Esophagus squamous epithelium (tissue), 5 donors: ENCODE data around the gene NR0B2. TPM values are rescaled to one million over a fixed set of nuclear protein-coding genes. Genes with fewer than 3 reads are reported as not detected.
A peak's percentile ranks its signal among the peaks of the same experiment; 100 is the strongest.
"Not testable (repeated sequence)": the region's sequence is repeated elsewhere in the genome, so short reads cannot be mapped to it uniquely, and the experiment has no call there.

Source experiments
- DNase-seq: peaks from one replicate; lab custom pipeline; 2025; lab: John Stamatoyannopoulos, UW
- H3K27ac ChIP-seq, 4 donors: fragments of 200-600 bp; sonication (generic); one replicate each; pipeline ENCODE4 v1.5.1; 2016 to 2019; ENCODE audit warnings: mild to moderate bottlenecking in 1 of 4
- H3K27me3 ChIP-seq, 4 donors: fragments of 200-600 bp; sonication (generic); 1 replicate in 3 of 4; 2 replicates in 1 of 4; pipeline versions ENCODE4 v1.5.1 to v1.6.0; 2017 to 2021; ENCODE audit warnings: antibody characterized with exemption in 1 of 4
- H3K36me3 ChIP-seq, 3 donors: fragments of 200-600 bp; sonication (generic); one replicate each; pipeline ENCODE4 v1.5.1; 2016 to 2019
- H3K4me1 ChIP-seq, 3 donors: fragments of 200-600 bp; sonication (generic); one replicate each; pipeline ENCODE4 v1.5.1; 2017 to 2019
- H3K4me3 ChIP-seq, 4 donors: fragments of 200-600 bp; sonication (generic); 1 replicate in 3 of 4; 2 replicates in 1 of 4; pipeline ENCODE4 v1.5.1; 2016 to 2019; ENCODE audit warnings: mild to moderate bottlenecking in 2 of 4, moderate library complexity in 1 of 4
- H3K9me3 ChIP-seq, 3 donors: fragments of 200-600 bp; sonication (generic); one replicate each; pipeline ENCODE4 v1.5.1; 2016 to 2019
- POLR2A ChIP-seq, 4 donors: fragments of 450-650 bp; IDR thresholded peaks; one replicate each; pipeline ENCODE4 v1.6.1; 2017; ENCODE audit warnings: antibody characterized with exemption in 4 of 4, mild to moderate bottlenecking in 4 of 4, moderate library complexity in 3 of 4
- WGBS, 2 donors: methylation state at CpG; one replicate each; pipeline ENCODE4 v1.1.5; 2018; 5-methylcytosine and 5-hydroxymethylcytosine counted together
- intact Hi-C: fragments of 100-400 bp; cut with DNase I; formaldehyde crosslinking; loops from one replicate; pipeline ENCODE4 v1.15.0; 2022
- total RNA-seq, 4 donors: library from RNA; depleted of rRNA; stranded (reverse); fragments of >200 nt; gene quantifications; one replicate each; pipeline ENCODE4 v1.1.0, GENCODE V29; 2016
- TF ChIP-seq, protein P1 (sequence below), 6 experiments: fragments of 450-650 bp in 4 of 6; fragments of 200-600 bp in 2 of 6; sonication (generic) in 2 of 6; IDR thresholded peaks; one replicate each; pipeline ENCODE4 v1.5.1; 2016 to 2019; ENCODE audit warnings: antibody characterized with exemption in 6 of 6, mild to moderate bottlenecking in 4 of 6, moderate library complexity in 4 of 6
- donor health status: DM: yes; HTN: yes; CAD: no.

The NR0B2 gene
- total RNA-seq, 4 donors from 2014 or later, result not detected

DNA sequence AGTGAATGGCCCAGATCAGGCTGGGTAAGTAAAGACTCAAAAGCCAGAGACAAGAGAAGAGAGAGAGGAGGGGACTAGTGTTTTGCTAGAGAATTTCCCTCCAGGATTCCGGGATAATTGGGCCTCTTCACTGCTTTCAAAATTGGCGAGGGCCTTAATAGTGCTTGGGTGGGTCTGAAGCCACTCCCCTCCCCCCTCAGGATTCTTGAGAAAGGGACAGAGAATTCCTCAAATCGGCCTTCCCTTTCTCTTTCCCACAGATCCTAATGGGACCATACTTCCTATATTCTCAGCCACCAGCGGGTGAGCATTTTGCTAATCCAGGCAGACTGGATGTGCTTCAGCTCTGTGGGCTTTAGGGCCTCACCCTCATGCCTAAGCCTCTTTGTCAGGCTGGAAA is 38.9 kb downstream of the NR0B2 start:
- WGBS, 2 donors, result 60 to 74% methylated on average over 4 of the region's 4 CpGs

GRCh38 chr1:26873097-26873496 is 40.7 kb downstream of the NR0B2 start:
- intact Hi-C loops, H3K4me3 ChIP-seq, DNase-seq, H3K27me3 ChIP-seq, H3K9me3 ChIP-seq, H3K27ac ChIP-seq: not testable (repeated sequence)
- 74 to 91% methylated on average over 2 of the region's 2 CpGs for WGBS, 2 donors
- peaks cover 0 to 26% (median 3%) of the 10 kb centered on the region in 3 donors for H3K36me3 ChIP-seq
- peaks cover 5 to 27% (median 6%) of the 10 kb centered on the region in 3 donors for H3K4me1 ChIP-seq

More for the DNA sequence above, 38.9 kb downstream of the NR0B2 start:
- Histone ChIP-seq H3K4me3 (no peak overlapping the region), H3K9me3 (no peaks in the 10 kb centered on the region), H3K27me3 (no peaks in the 10 kb centered on the region), H3K27ac (no peak overlapping the region), H3K4me1 (peaks cover 5 to 25% (median 6%) of the 10 kb centered on the region in 3 donors), H3K36me3 (peaks cover 7 to 44% (median 9%) of the 10 kb centered on the region in 3 donors)
- intact Hi-C loops, result no loop called here
- DNase-seq, result no peak
- no peak for TF ChIP-seq POLR2A (IDR thresholded peaks at IDR 0.05)
- TF ChIP-seq, protein P1, sequence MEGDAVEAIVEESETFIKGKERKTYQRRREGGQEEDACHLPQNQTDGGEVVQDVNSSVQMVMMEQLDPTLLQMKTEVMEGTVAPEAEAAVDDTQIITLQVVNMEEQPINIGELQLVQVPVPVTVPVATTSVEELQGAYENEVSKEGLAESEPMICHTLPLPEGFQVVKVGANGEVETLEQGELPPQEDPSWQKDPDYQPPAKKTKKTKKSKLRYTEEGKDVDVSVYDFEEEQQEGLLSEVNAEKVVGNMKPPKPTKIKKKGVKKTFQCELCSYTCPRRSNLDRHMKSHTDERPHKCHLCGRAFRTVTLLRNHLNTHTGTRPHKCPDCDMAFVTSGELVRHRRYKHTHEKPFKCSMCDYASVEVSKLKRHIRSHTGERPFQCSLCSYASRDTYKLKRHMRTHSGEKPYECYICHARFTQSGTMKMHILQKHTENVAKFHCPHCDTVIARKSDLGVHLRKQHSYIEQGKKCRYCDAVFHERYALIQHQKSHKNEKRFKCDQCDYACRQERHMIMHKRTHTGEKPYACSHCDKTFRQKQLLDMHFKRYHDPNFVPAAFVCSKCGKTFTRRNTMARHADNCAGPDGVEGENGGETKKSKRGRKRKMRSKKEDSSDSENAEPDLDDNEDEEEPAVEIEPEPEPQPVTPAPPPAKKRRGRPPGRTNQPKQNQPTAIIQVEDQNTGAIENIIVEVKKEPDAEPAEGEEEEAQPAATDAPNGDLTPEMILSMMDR (IDR thresholded peaks at IDR 0.05), result no peak

- no peaks in the 10 kb centered on the region for H3K36me3 ChIP-seq
- TF ChIP-seq, protein P1 (IDR thresholded peaks at IDR 0.05), result peak in 2 of 6 experiments; percentile 2 to 15
- peak in 3 of 4 donors; percentile 59 to 95 (median 94) for TF ChIP-seq POLR2A (IDR thresholded peaks at IDR 0.05)
- peak overlapping the region; percentile 98 to 100 (median 98) for H3K27ac ChIP-seq
- H3K27me3 ChIP-seq, result no peaks in the 10 kb centered on the region
- no peaks in the 10 kb centered on the region for H3K9me3 ChIP-seq
- 0% methylated on average over 1 to 11 of the region's 75 CpGs for WGBS, 2 donors
- H3K4me3 ChIP-seq, result peak overlapping the region; percentile 57 to 88 (median 74)
- peak; percentile 85 for DNase-seq
- peaks cover 11 to 72% (median 21%) of the 10 kb centered on the region in 3 donors for H3K4me1 ChIP-seq
- intact Hi-C loops, result no loop called here
These were observed 48.9 kb downstream of the NR0B2 start for GRCh38 chr1:26864610-26865480.

DNA sequence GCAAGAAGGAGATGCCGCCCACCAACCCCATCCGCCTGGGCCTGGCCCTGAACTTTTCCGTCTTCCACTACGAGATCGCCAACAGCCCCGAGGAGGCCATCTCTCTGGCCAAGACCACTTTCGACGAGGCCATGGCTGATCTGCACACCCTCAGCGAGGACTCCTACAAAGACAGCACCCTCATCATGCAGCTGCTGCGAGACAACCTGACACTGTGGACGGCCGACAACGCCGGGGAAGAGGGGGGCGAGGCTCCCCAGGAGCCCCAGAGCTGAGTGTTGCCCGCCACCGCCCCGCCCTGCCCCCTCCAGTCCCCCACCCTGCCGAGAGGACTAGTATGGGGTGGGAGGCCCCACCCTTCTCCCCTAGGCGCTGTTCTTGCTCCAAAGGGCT is 50.1 kb downstream of the NR0B2 start:
- DNase-seq, result no peak
- intact Hi-C loops, result no loop called here
- Histone ChIP-seq H3K4me3 (peak overlapping the region; percentile 57 to 88 (median 74)), H3K27me3 (no peaks in the 10 kb centered on the region), H3K4me1 (peaks cover 15 to 83% (median 23%) of the 10 kb centered on the region in 3 donors), H3K9me3 (no peaks in the 10 kb centered on the region), H3K36me3 (no peaks in the 10 kb centered on the region), H3K27ac (peak overlapping the region; percentile 98 to 100 (median 98))
- TF ChIP-seq, protein P1 (IDR thresholded peaks at IDR 0.05), result no peak
- TF ChIP-seq POLR2A (IDR thresholded peaks at IDR 0.05), result no peak
- 100% methylated on average over 1 of the region's 20 CpGs; no CpG with 5 or more reads in 1 of the 2 donors for WGBS, 2 donors

- Histone ChIP-seq H3K4me1 (peaks cover 16 to 83% (median 29%) of the 10 kb centered on the region in 3 donors), H3K9me3 (no peaks in the 10 kb centered on the region), H3K27ac (peak within 1 kb of the TSS; percentile 98 to 100 (median 98)), H3K36me3 (no peaks in the 10 kb centered on the region), H3K4me3 (peak within 1 kb of the TSS; percentile 57 to 88 (median 74)), H3K27me3 (no peaks in the 10 kb centered on the region)
- DNase-seq, result no peak
- intact Hi-C loops, result no loop called here
- peak in 3 of 4 donors; percentile 88 to 93 (median 92) for TF ChIP-seq POLR2A (IDR thresholded peaks at IDR 0.05)
- TF ChIP-seq, protein P1 (IDR thresholded peaks at IDR 0.05), result peak in 5 of 6 experiments; percentile 14 to 82 (median 67)
- WGBS, 2 donors, result 49 to 83% methylated on average over 22 to 25 of the region's 37 CpGs
These were observed 50.7 kb downstream of the NR0B2 start, which contains the start of gene SFN for GRCh38 chr1:26862781-26863684. Gene SFN, plus strand, starts transcription at chr1:26863149. Its CDS starts 64 bp downstream, at chr1:26863213.
